MCF 10A (cell line): ENCODE results near the gene USP28. TPM values are rescaled to one million over a fixed set of nuclear protein-coding genes. Genes with fewer than 3 reads are reported as not detected.
"Not testable (repeated sequence)": the region's sequence is repeated elsewhere in the genome, so short reads cannot be mapped to it uniquely, and the experiment has no call there.

Experiments
- BruUV-seq: library from RNA; stranded (reverse); fragments of 400-500 nt; replicated peaks from 2 replicates; lab custom pipeline; 2021; lab: Mats Ljungman, UMichigan
- CTCF ChIA-PET: fragments of 300-600 bp; sonication (Branson Sonifier 250); formaldehyde crosslinking; extraction: SDS; loops from one replicate; lab custom pipeline; 2021; ENCODE audit warnings: antibody characterized with exemption, inconsistent platforms; lab: Yijun Ruan, JAX
- POLR2A ChIA-PET: fragments of 300-600, 350-650 bp; sonication (Branson Sonifier 250); formaldehyde crosslinking; extraction: SDS; loops from one replicate; lab custom pipeline; 2020; ENCODE audit warnings: antibody characterized with exemption, inconsistent platforms; lab: Yijun Ruan, JAX
- DNase-seq: peaks from one replicate; pipeline ENCODE4 v3.0.0-alpha.2; 2018; ENCODE audit not compliant: unreplicated experiment
- H3K27ac Mint-ChIP-seq: one replicate; pipeline ENCODE4 v1.8.0; 2022; ENCODE audit warnings: mild to moderate bottlenecking, low read depth, mixed read lengths; ENCODE audit not compliant: unreplicated experiment
- H3K27me3 Mint-ChIP-seq: one replicate; pipeline ENCODE4 v1.8.0; 2022; ENCODE audit warnings: mixed read lengths; ENCODE audit not compliant: insufficient read depth, unreplicated experiment
- H3K36me3 Mint-ChIP-seq: one replicate; pipeline ENCODE4 v1.8.0; 2022; ENCODE audit warnings: mild to moderate bottlenecking, moderate library complexity, mixed read lengths; ENCODE audit not compliant: insufficient read depth, unreplicated experiment
- H3K4me1 Mint-ChIP-seq: one replicate; pipeline ENCODE4 v1.8.0; 2022; ENCODE audit warnings: mixed read lengths; ENCODE audit not compliant: insufficient read depth, unreplicated experiment
- H3K4me3 Mint-ChIP-seq: one replicate; pipeline ENCODE4 v1.8.0; 2022; ENCODE audit warnings: mild to moderate bottlenecking, moderate library complexity, mixed read lengths; ENCODE audit not compliant: unreplicated experiment
- H3K9me3 Mint-ChIP-seq: one replicate; pipeline ENCODE4 v1.8.0; 2022; ENCODE audit warnings: mixed read lengths; ENCODE audit not compliant: unreplicated experiment
- CTCF ChIP-seq: fragments of 200-600 bp; IDR thresholded peaks from one replicate; pipeline ENCODE4 v1.8.0; 2022; ENCODE audit warnings: antibody characterized with exemption, mild to moderate bottlenecking; ENCODE audit not compliant: unreplicated experiment
- intact Hi-C: fragments of 100-400 bp; cut with micrococcal nuclease; formaldehyde crosslinking; loops from 2 replicates; pipeline ENCODE4 v1.14.1; 2022
- total RNA-seq: library from RNA; stranded (reverse); gene quantifications from 2 replicates; pipeline ENCODE4 v1.2.3, GENCODE V29; 2022

USP28 gene
- total RNA-seq, 1 experiment from 2014 or later = 17.2 TPM

- H3K27me3 Mint-ChIP-seq = no peaks in the 10 kb centered on the region
- H3K9me3 Mint-ChIP-seq = no peaks in the 10 kb centered on the region
- peak; percentile 15 for DNase-seq
- ChIA-PET POLR2A (interaction anchor here (0.7 to 1.2 kb wide), 2 partner anchors 8 to 9 kb away, joined by 3 read pairs; no protein-coding TSS in a partner anchor), CTCF (interaction anchor here (0.7 kb wide), 1 partner anchor 10 kb away, joined by 3 read pairs; no protein-coding TSS in a partner anchor)
- H3K36me3 Mint-ChIP-seq = no peaks in the 10 kb centered on the region
- peaks cover 6% of the 10 kb centered on the region for H3K4me1 Mint-ChIP-seq
- BruUV-seq = no TSS peak
- intact Hi-C loops = no loop called here
- no peak overlapping the region for H3K27ac Mint-ChIP-seq
- no peak overlapping the region for H3K4me3 Mint-ChIP-seq
- TF ChIP-seq CTCF = no peak
These were observed 10.5 kb upstream of the USP28 start for GRCh38 chr11:113885897-113886296.

- Mint-ChIP-seq H3K4me3 (no peak overlapping the region), H3K27me3 (no peaks in the 10 kb centered on the region), H3K36me3 (no peaks in the 10 kb centered on the region), H3K9me3 (no peaks in the 10 kb centered on the region), H3K27ac (no peak overlapping the region), H3K4me1 (peaks cover 6% of the 10 kb centered on the region)
- BruUV-seq = no TSS peak
- CTCF ChIA-PET = interaction anchor here (0.7 to 4.0 kb wide), 3 partner anchors 12 to 1765 kb away, joined by 3 to 28 read pairs (median 3); no protein-coding TSS in a partner anchor
- intact Hi-C loops = no loop called here
- no peak for TF ChIP-seq CTCF
- peak; percentile 51 for DNase-seq
- POLR2A ChIA-PET = interaction anchor here (0.7 to 1.0 kb wide), 2 partner anchors 9 to 433 kb away, joined by 3 to 5 read pairs; partner anchors contain the start of gene USP28
These were observed 9.0 kb upstream of the USP28 start for GRCh38 chr11:113884361-113884836.

GRCh38 chr11:113881856-113882255, 6.5 kb upstream of the USP28 start:
- H3K4me3 Mint-ChIP-seq = no peak overlapping the region
- H3K9me3 Mint-ChIP-seq = no peaks in the 10 kb centered on the region
- no peak for TF ChIP-seq CTCF
- POLR2A ChIA-PET = interaction anchor here (1.7 kb wide), 1 partner anchor 14 kb away, joined by 5 read pairs; no protein-coding TSS in a partner anchor
- no peaks in the 10 kb centered on the region for H3K36me3 Mint-ChIP-seq
- CTCF ChIA-PET = interaction anchor here (0.7 to 4.0 kb wide), 4 partner anchors 9 to 24 kb away, joined by 3 to 28 read pairs (median 4); no protein-coding TSS in a partner anchor
- BruUV-seq = no TSS peak
- intact Hi-C loops = no loop called here
- no peak overlapping the region for H3K27ac Mint-ChIP-seq
- no peaks in the 10 kb centered on the region for H3K27me3 Mint-ChIP-seq
- DNase-seq = peak; percentile 11
- H3K4me1 Mint-ChIP-seq = peaks cover 6% of the 10 kb centered on the region

GRCh38 chr11:113880971-113881370, 5.6 kb upstream of the USP28 start:
- Mint-ChIP-seq H3K4me3 (no peak overlapping the region), H3K4me1 (peaks cover 6% of the 10 kb centered on the region), H3K27me3 (no peaks in the 10 kb centered on the region), H3K36me3 (peaks cover 6% of the 10 kb centered on the region), H3K27ac (no peak overlapping the region), H3K9me3 (no peaks in the 10 kb centered on the region)
- no TSS peak for BruUV-seq
- ChIA-PET CTCF (interaction anchor here (1.1 to 4.0 kb wide), 2 partner anchors 15 to 23 kb away, joined by 4 to 28 read pairs; no protein-coding TSS in a partner anchor), POLR2A (no interaction called here)
- intact Hi-C loops = no loop called here
- no peak for DNase-seq
- TF ChIP-seq CTCF = no peak

GRCh38 chr11:113879446-113879845, 4.1 kb upstream of the USP28 start:
- intact Hi-C loops, H3K4me3 Mint-ChIP-seq, BruUV-seq, H3K27me3 Mint-ChIP-seq, H3K9me3 Mint-ChIP-seq, POLR2A ChIA-PET, DNase-seq, H3K27ac Mint-ChIP-seq, H3K4me1 Mint-ChIP-seq: not testable (repeated sequence)
- CTCF ChIA-PET = interaction anchor here (0.8 kb wide), 1 partner anchor 317 kb away, joined by 3 read pairs; no protein-coding TSS in a partner anchor
- peaks cover 11% of the 10 kb centered on the region for H3K36me3 Mint-ChIP-seq
